HG02840 (cell line): ENCODE results near the gene TRIM69.

Experiments
- ATAC-seq: cut with Tn5 transposase; IDR thresholded peaks from one replicate; pipeline ENCODE4 v1.9.1; 2021; ENCODE audit warnings: mild to moderate bottlenecking, moderate library complexity, moderate number of reproducible peaks; ENCODE audit not compliant: unreplicated experiment, low FRiP score

The TRIM69 gene

GRCh38 chr15:44798826-44799225 is 62.5 kb downstream of the TRIM69 start:
- no peak for ATAC-seq

DNA sequence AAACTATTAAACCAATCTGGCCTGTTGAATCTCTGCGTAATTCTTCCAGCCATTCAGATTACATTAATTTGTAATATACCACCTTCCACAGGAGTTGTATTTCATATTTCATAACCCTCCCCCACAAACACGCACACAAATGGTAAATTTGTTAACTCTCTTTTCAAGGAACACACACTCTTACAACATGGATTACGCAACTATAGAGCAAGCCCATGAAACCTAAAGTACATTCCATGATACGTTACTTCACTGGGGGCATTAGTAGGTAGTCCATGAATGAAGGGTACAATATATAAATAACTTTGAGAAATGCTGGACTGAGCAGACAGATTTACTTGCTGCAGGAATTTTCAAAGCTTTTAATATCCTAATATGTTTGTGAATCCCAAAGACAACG is 65.0 kb downstream of the TRIM69 start:
- no peak for ATAC-seq

DNA sequence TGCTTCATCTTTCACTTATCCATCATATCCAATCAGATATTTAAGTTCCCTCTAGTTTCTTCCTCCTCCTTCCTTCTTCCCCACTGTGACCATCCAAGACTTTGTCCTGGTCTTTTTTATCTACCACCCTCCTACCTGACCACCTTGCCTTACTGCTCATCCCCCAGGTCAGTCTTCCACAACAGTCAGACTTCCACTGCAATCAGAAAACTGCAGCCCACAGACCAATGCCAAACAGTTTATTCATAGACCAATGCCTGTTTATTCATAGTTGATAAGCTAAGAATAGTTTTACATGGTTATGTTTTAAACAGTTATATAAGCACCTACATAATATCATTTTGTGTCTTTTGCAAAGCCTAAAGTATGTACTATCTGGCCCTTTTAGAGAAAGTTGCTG is 65.5 kb downstream of the TRIM69 start:
- ATAC-seq, result no peak

DNA sequence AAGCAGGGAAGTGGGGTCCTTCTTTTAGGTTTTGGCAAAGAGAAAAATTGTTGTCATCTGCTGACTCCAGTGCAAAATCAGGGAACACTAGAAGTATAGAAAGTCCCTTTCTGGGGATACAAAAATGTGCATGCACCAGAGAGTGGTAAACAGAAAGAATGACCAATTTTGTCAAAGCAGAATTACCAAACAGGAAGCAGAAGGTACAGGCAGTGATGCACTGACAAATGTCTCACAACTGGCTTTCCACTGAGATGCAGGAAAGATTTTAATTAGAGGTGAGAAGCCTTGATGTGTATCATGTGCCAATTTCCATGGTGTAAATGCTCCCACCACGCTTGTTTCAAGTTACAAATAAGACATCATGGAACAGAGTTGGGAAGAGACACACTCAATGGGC is 66.0 kb downstream of the TRIM69 start:
- ATAC-seq, result no peak

GRCh38 chr15:44804298-44805046 is 68.1 kb downstream of the TRIM69 start:
- no peak for ATAC-seq

DNA sequence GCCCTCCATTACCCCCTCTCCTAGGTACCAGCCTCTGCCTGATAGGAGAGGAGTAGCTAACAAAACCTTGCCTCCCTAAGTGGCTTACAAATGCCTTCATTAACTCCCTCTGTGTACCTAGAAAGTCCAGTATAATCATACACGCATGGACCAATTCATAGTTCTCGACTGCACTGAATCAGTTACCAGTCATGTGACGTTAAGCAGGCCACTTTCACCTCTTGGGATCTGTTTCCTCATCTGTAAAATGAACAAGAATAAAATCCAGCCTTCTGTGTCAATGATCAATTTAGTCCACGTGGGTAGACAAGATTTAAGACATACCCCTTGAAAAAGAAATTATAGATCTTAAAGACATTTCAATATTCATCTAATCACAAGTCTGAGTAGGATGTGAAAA is 72.2 kb downstream of the TRIM69 start:
- no peak for ATAC-seq

GRCh38 chr15:44810237-44810636 is 73.9 kb downstream of the TRIM69 start:
- ATAC-seq, result no peak

DNA sequence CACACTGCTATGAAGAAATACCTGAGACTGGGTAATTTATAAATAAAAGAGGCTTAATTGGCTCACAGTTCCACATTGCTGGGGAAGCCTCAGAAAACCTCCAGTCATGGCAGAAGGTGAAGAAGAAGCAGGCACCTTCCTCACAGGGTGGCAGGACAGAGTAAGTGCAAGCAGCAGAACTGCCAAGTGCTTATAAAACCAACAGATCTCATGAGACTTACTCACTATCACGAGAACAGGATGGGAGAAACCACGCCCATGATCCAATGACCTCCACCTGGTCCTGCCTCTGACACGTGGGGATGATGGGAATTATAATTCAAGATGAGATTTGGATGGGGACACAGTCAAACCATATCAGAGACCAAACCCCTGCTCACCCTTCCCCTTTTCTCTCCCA is 75.0 kb downstream of the TRIM69 start:
- no peak for ATAC-seq

GRCh38 chr15:44812029-44812517 is 75.7 kb downstream of the TRIM69 start:
- no peak for ATAC-seq

DNA sequence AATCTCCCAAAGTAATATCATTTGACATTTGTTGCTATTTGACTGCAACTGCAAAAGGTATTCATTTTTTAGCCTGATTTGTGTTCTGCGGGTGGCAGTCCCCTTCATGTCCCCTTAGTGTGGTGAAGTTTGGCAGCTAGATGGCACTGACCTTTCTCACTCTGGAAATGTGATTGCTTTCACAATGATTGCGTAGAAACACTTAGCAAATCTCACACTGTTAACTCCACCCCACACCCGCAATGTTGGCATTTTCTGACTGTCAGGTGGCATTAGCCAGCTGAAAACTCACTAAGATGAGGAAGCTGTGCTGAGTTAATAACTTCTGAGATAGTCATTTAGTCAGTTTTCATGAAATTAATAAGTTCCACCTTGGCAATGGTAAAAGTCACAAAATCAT is 76.9 kb downstream of the TRIM69 start:
- no peak for ATAC-seq
